Thyroid gland (tissue), 4 donors: ENCODE results near the gene IRAG1. TPM values are rescaled to one million over a fixed set of nuclear protein-coding genes. Genes with fewer than 3 reads are reported as not detected.

Source experiments
- DNase-seq, 2 donors: peaks; one replicate each; pipeline ENCODE4 v3.0.0-alpha.2; 2019
- H3K27ac ChIP-seq, 3 donors: fragments of 200-600 bp; sonication (generic); 1 replicate in 2 of 3; 2 replicates in 1 of 3; pipeline ENCODE4 v1.5.1; 2016 to 2019; ENCODE audit warnings: mild to moderate bottlenecking in 1 of 3, moderate library complexity in 1 of 3
- H3K27me3 ChIP-seq: fragments of 200-600 bp; sonication (generic); one replicate; pipeline ENCODE4 v1.5.1; 2019
- H3K36me3 ChIP-seq, 2 donors: fragments of 200-600 bp; sonication (generic); one replicate each; pipeline ENCODE4 v1.5.1; 2016 to 2019
- H3K4me1 ChIP-seq, 2 donors: fragments of 200-600 bp; sonication (generic); one replicate each; pipeline ENCODE4 v1.5.1; 2017 to 2019
- H3K4me3 ChIP-seq, 3 donors: fragments of 200-600 bp; sonication (generic); replicated peaks in 1 of 3; 1 replicate in 2 of 3; 2 replicates in 1 of 3; pipeline ENCODE4 v1.5.1; 2016; ENCODE audit warnings: mild to moderate bottlenecking in 1 of 3
- H3K9me3 ChIP-seq: fragments of 200-600 bp; sonication (generic); one replicate; pipeline ENCODE4 v1.5.1; 2017
- POLR2A ChIP-seq, 2 donors: fragments of 450-650 bp; IDR thresholded peaks; one replicate each; pipeline ENCODE4 v1.6.1; 2017; ENCODE audit warnings: antibody characterized with exemption in 2 of 2, mild to moderate bottlenecking in 2 of 2, moderate library complexity in 1 of 2
- WGBS, 2 donors: methylation state at CpG; one replicate each; pipeline ENCODE4 v1.1.5; 2017; 5-methylcytosine and 5-hydroxymethylcytosine counted together
- intact Hi-C: fragments of 100-400 bp; cut with DNase I; formaldehyde crosslinking; loops from one replicate; pipeline ENCODE4 v1.15.1; 2023
- total RNA-seq, 4 donors: library from RNA; depleted of rRNA; stranded (reverse); fragments of >200 nt; gene quantifications; one replicate each; pipeline ENCODE4 v1.2.3, GENCODE V29; 2016
- TF ChIP-seq, protein P1 (sequence below), 6 experiments: fragments of 200-600 bp in 3 of 6; fragments of 450-650 bp in 3 of 6; sonication (generic) in 3 of 6; IDR thresholded peaks; one replicate each; pipeline ENCODE4 v1.5.1; 2016 to 2019; ENCODE audit warnings: antibody characterized with exemption in 6 of 6, mild to moderate bottlenecking in 2 of 6, inconsistent platforms in 1 of 6, moderate library complexity in 1 of 6

The IRAG1 gene
- total RNA-seq, 4 donors from 2014 or later: 3.2 to 14.4 (median 5.8) TPM

DNA sequence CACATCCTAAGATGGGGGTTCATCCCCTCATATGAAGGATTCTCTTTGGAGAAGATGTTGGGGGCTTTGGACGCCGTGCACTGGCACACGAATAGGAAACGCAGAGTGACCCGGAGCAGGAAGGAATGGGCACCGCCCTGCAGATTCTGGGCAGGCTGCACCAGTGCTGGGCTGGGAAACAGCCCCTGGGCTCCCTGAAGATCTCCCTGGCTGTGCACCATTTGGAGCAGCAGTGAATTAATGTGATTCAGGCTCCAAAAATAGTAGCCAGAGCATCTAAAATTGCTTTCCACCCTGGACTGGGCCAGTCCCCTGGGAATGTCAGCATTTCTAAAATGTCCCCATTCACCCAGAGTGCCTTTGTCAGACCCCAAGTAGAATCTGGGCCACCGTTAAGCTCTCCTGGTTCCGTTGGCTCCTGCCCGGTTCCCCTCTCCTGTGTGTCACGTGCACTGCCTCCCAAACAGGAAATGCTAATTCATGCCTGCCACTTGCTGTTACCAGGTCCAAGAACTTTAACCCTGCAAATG, 18.6 kb downstream of the IRAG1 start:
- 49 to 58% methylated on average over 10 of the region's 10 CpGs for WGBS, 2 donors
- no peaks in the 10 kb centered on the region for H3K27me3 ChIP-seq
- DNase-seq: peak in 1 of 2 donors; percentile 42
- H3K9me3 ChIP-seq: no peaks in the 10 kb centered on the region
- TF ChIP-seq, protein P1, sequence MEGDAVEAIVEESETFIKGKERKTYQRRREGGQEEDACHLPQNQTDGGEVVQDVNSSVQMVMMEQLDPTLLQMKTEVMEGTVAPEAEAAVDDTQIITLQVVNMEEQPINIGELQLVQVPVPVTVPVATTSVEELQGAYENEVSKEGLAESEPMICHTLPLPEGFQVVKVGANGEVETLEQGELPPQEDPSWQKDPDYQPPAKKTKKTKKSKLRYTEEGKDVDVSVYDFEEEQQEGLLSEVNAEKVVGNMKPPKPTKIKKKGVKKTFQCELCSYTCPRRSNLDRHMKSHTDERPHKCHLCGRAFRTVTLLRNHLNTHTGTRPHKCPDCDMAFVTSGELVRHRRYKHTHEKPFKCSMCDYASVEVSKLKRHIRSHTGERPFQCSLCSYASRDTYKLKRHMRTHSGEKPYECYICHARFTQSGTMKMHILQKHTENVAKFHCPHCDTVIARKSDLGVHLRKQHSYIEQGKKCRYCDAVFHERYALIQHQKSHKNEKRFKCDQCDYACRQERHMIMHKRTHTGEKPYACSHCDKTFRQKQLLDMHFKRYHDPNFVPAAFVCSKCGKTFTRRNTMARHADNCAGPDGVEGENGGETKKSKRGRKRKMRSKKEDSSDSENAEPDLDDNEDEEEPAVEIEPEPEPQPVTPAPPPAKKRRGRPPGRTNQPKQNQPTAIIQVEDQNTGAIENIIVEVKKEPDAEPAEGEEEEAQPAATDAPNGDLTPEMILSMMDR (IDR thresholded peaks at IDR 0.05): no peak
- no peak for TF ChIP-seq POLR2A (IDR thresholded peaks at IDR 0.05)
- H3K4me1 ChIP-seq: peaks cover 0 to 26% of the 10 kb centered on the region in 2 donors
- no peak overlapping the region for H3K4me3 ChIP-seq
- intact Hi-C loops: no loop called here
- no peaks in the 10 kb centered on the region for H3K36me3 ChIP-seq
- peak overlapping the region; percentile 43 to 68 (median 47) for H3K27ac ChIP-seq

DNA sequence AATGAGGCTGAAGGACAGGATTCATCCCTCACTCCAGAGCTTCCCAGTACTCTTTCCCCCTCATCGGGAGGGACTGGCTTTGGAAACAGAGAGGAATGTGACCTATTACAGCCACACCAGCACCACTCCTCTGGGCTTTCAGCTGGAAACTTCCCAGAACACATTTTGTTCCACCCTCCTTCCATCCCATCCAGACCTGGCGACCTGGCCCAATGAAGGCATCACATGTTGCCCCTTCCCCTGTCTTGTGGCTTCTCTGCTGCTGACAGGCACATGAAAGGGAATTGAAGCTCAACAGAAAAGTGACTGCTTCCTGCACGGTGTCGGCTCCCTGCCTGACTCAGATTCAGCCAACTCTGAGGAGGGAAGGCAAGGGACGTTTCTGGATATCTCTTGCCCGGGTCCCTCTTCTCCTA, 19.1 kb downstream of the IRAG1 start:
- intact Hi-C loops: no loop called here
- H3K27me3 ChIP-seq: no peaks in the 10 kb centered on the region
- DNase-seq: peak; percentile 53 to 66
- H3K27ac ChIP-seq: peak overlapping the region; percentile 43 to 68 (median 47)
- H3K4me3 ChIP-seq: no peak overlapping the region
- H3K9me3 ChIP-seq: no peaks in the 10 kb centered on the region
- H3K4me1 ChIP-seq: peaks cover 2 to 31% of the 10 kb centered on the region in 2 donors
- 27 to 39% methylated on average over 6 of the region's 6 CpGs for WGBS, 2 donors
- no peak for TF ChIP-seq POLR2A (IDR thresholded peaks at IDR 0.05)
- TF ChIP-seq, protein P1 (IDR thresholded peaks at IDR 0.05): no peak
- H3K36me3 ChIP-seq: no peaks in the 10 kb centered on the region

DNA sequence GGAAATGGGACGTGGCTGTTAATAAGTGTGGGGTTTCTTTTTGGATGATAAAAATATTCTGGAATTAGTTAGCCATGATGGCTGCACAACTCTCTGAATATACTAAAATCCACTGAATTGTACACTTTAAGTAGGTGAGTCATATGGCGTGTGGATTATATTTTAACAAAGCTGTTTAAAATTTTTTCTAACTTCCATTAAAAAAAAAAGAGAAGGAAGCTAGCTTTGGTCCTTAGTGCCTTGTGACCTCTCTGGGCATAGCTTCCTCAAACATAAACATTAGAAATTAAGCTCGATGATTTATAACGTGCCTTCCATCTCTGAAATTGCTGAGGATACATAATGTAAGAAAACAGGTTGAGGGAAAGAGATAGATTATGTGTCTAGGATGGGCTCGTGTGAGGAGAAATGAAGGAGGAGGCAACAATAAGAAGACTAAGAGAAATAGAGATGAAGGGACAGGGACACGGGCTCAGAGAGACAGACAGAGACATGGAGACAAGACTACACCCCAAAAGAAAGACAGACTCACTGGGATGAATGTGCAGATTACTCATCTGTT, 20.0 kb downstream of the IRAG1 start:
- Histone ChIP-seq H3K9me3 (no peaks in the 10 kb centered on the region), H3K27ac (peak overlapping the region in 1 of 3 donors; percentile 68), H3K36me3 (no peaks in the 10 kb centered on the region), H3K27me3 (no peaks in the 10 kb centered on the region), H3K4me3 (no peak overlapping the region), H3K4me1 (peaks cover 6 to 39% of the 10 kb centered on the region in 2 donors)
- WGBS, 2 donors: 76 to 81% methylated on average over 6 of the region's 6 CpGs
- DNase-seq: no peak
- intact Hi-C loops: no loop called here
- TF ChIP-seq, protein P1 (IDR thresholded peaks at IDR 0.05): no peak
- TF ChIP-seq POLR2A (IDR thresholded peaks at IDR 0.05): no peak

DNA sequence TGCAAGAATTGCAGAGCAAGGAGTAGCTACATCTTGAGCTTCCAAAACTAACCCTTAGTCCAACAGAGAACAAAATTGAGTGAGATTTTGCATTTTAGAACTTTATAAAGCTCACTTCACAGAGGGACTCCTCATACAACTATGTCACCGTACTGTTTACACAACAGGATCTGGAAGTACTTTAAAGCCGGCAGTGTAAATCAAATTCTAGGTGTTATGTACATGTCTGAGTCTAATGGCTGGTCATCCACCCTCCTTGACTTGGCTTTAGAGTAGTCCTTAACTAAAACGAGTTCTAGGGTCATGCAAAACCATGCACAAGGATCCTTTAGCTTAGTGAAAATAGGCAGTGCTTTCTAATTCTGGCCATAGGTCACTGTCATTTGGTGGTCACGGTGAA, 23.5 kb downstream of the IRAG1 start:
- no peaks in the 10 kb centered on the region for H3K27me3 ChIP-seq
- H3K36me3 ChIP-seq: no peaks in the 10 kb centered on the region
- no peak overlapping the region for H3K4me3 ChIP-seq
- WGBS, 2 donors: 37% methylated on average over 4 of the region's 4 CpGs
- TF ChIP-seq POLR2A (IDR thresholded peaks at IDR 0.05): no peak
- TF ChIP-seq, protein P1 (IDR thresholded peaks at IDR 0.05): no peak
- DNase-seq: no peak
- H3K9me3 ChIP-seq: no peaks in the 10 kb centered on the region
- H3K27ac ChIP-seq: peak overlapping the region in 1 of 3 donors; percentile 51
- intact Hi-C loops: no loop called here
- peaks cover 8 to 53% of the 10 kb centered on the region in 2 donors for H3K4me1 ChIP-seq

DNA sequence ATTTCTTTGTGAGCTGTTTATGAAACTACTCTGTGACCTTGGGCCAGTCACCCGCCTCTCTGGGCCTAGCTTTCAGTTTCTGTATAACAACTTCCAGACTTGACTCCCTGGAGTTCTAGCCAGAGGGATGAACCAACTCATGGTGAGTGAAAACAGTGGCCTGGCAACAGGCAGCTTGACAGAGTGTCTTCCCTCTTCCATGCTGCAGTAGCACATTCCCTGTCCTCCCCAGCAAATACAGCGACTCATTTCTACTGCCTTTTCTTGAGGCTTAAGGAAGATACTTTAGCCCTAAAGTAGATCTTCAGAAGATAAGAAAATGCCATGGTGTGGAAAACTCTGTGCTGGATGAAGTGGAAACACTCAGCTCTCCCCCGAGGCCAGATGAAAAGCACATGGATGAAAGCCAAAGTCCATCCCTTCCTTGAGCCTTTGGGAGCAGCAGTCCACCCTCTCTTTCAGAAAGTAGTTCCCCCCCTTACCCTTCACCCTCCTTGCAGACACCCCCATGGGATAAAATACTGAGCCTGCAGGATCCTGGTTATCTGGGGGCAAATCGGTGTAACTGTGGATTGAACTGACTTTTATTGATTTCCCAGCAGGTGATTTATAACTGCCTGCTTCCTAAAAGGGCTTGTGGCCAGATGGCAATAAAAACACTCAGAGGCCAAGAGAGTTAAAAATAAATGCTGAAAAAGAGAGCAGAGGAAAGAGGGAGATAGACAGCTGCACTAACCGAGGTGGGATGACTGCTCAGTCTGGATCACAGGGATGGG, 24.1 kb downstream of the IRAG1 start:
- no peak overlapping the region for H3K4me3 ChIP-seq
- no peak for DNase-seq
- H3K27me3 ChIP-seq: no peaks in the 10 kb centered on the region
- 30% methylated on average over 5 of the region's 5 CpGs for WGBS, 2 donors
- peaks cover 8 to 47% of the 10 kb centered on the region in 2 donors for H3K4me1 ChIP-seq
- intact Hi-C loops: no loop called here
- H3K9me3 ChIP-seq: no peaks in the 10 kb centered on the region
- peak overlapping the region in 1 of 3 donors; percentile 51 for H3K27ac ChIP-seq
- TF ChIP-seq POLR2A (IDR thresholded peaks at IDR 0.05): no peak
- TF ChIP-seq, protein P1 (IDR thresholded peaks at IDR 0.05): no peak
- H3K36me3 ChIP-seq: no peaks in the 10 kb centered on the region
